ENCODE results near the gene CIDEC.
"Not testable (repeated sequence)": the region's sequence is repeated elsewhere in the genome, so short reads cannot be mapped to it uniquely, and the experiment has no call there.

GRCh38 chr3:9900965-9901415, 20.9 kb upstream of the CIDEC start:
- TF ChIP-seq, protein P1, sequence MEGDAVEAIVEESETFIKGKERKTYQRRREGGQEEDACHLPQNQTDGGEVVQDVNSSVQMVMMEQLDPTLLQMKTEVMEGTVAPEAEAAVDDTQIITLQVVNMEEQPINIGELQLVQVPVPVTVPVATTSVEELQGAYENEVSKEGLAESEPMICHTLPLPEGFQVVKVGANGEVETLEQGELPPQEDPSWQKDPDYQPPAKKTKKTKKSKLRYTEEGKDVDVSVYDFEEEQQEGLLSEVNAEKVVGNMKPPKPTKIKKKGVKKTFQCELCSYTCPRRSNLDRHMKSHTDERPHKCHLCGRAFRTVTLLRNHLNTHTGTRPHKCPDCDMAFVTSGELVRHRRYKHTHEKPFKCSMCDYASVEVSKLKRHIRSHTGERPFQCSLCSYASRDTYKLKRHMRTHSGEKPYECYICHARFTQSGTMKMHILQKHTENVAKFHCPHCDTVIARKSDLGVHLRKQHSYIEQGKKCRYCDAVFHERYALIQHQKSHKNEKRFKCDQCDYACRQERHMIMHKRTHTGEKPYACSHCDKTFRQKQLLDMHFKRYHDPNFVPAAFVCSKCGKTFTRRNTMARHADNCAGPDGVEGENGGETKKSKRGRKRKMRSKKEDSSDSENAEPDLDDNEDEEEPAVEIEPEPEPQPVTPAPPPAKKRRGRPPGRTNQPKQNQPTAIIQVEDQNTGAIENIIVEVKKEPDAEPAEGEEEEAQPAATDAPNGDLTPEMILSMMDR (conservative IDR thresholded peaks at IDR 0.05): not testable (repeated sequence)
- not testable (repeated sequence) for TF ChIP-seq EZH2 (IDR thresholded peaks at IDR 0.05; ENCODE audit: low read depth)

All from PC-9 (cell line).